Ishikawa (cell line): Measurements from ENCODE around the gene PIGU.

Experiments used
- CEBPB ChIP-seq: IDR thresholded peaks from 2 replicates; pipeline ENCODE4 v1.6.1; 2012
- CREB1 ChIP-seq: IDR thresholded peaks from 2 replicates; pipeline ENCODE4 v1.6.1; 2012; ENCODE audit warnings: low read depth
- EGR1 ChIP-seq: IDR thresholded peaks from 2 replicates; pipeline ENCODE4 v1.6.1; 2012
- EP300 ChIP-seq: IDR thresholded peaks from 2 replicates; pipeline ENCODE4 v1.6.1; 2012; ENCODE audit warnings: borderline replicate concordance
- FOXM1 ChIP-seq: IDR thresholded peaks from 2 replicates; pipeline ENCODE4 v1.6.1; 2012; ENCODE audit warnings: low read depth, borderline replicate concordance
- NFIC ChIP-seq: IDR thresholded peaks from 2 replicates; pipeline ENCODE4 v1.6.1; 2012
- RAD21 ChIP-seq: IDR thresholded peaks from 2 replicates; pipeline ENCODE4 v1.6.1; 2012; ENCODE audit warnings: low read depth
- REST ChIP-seq: IDR thresholded peaks from 2 replicates; pipeline ENCODE4 v1.6.1; 2012; ENCODE audit warnings: low read depth, mild to moderate bottlenecking
- TAF1 ChIP-seq: IDR thresholded peaks from 2 replicates; pipeline ENCODE4 v1.6.1; 2012; ENCODE audit warnings: low read depth, mild to moderate bottlenecking
- TCF12 ChIP-seq: IDR thresholded peaks from 2 replicates; pipeline ENCODE4 v1.6.1; 2012; ENCODE audit warnings: low read depth
- TEAD4 ChIP-seq: IDR thresholded peaks from 2 replicates; pipeline ENCODE4 v1.6.1; 2012
- USF1 ChIP-seq: IDR thresholded peaks from 2 replicates; pipeline ENCODE4 v1.6.1; 2012
- YY1 ChIP-seq: IDR thresholded peaks from 2 replicates; pipeline ENCODE4 v1.6.1; 2012; ENCODE audit warnings: low read depth
- ZBTB7A ChIP-seq: IDR thresholded peaks from 2 replicates; pipeline ENCODE4 v1.6.1; 2012; ENCODE audit warnings: low read depth
- TF ChIP-seq, protein P1 (sequence below): IDR thresholded peaks from 2 replicates; pipeline ENCODE4 v1.6.1; 2012

PIGU gene

GRCh38 chr20:34642009-34642408 lies 34.9 kb downstream of the PIGU start:
- no peak for TF ChIP-seq FOXM1
- TF ChIP-seq TEAD4 = no peak
- no peak for TF ChIP-seq EP300
- no peak for TF ChIP-seq ZBTB7A
- TF ChIP-seq TAF1 = no peak
- no peak for TF ChIP-seq RAD21
- no peak for TF ChIP-seq USF1
- TF ChIP-seq REST = no peak
- TF ChIP-seq TCF12 = no peak
- TF ChIP-seq CEBPB = no peak
- TF ChIP-seq, protein P1, sequence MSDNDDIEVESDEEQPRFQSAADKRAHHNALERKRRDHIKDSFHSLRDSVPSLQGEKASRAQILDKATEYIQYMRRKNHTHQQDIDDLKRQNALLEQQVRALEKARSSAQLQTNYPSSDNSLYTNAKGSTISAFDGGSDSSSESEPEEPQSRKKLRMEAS = no peak
- TF ChIP-seq NFIC = no peak
- no peak for TF ChIP-seq YY1
- TF ChIP-seq CREB1 = no peak
- TF ChIP-seq EGR1 = no peak

GRCh38 chr20:34639755-34640222 lies 37.1 kb downstream of the PIGU start:
- TF ChIP-seq, protein P1 = no peak
- TF ChIP-seq CREB1 (no peak), ZBTB7A (no peak), TEAD4 (no peak), NFIC (no peak), CEBPB (no peak), YY1 (no peak), FOXM1 (no peak), USF1 (no peak)

DNA sequence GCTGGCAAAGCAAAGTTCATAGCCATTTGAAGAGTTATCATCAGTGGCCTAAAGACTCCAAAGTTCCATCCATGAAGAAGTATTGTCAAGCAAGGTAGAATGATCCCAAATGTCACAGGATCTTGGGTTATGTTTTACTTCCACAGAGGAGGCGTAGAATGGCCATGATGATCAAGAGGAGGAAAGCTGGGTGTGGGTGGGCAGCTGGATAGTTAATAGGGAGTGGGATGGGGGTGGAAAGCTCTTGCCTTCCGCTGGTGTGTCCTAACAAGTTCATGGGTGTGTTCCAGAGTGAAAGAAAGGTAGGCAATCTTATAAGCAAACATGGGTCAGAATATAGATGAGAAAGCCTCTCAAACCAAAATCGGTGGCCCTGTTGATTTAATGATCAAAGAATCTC lies 38.4 kb downstream of the PIGU start:
- TF ChIP-seq, protein P1 = no peak
- TF ChIP-seq EGR1 (no peak), TAF1 (no peak), YY1 (no peak), NFIC (no peak), CREB1 (no peak), ZBTB7A (no peak), FOXM1 (no peak), EP300 (no peak), RAD21 (no peak), USF1 (no peak), TCF12 (no peak), TEAD4 (no peak), CEBPB (no peak), REST (no peak)

- TF ChIP-seq REST (no peak), CREB1 (no peak), EP300 (no peak)
These were observed 38.9 kb downstream of the PIGU start for GRCh38 chr20:34638039-34638292.
